DMS114 treated with DMSO at 0.1 percent for 48 hours (cell line): ENCODE data around the gene GPR15LG.
"Not testable (repeated sequence)": the region's sequence is repeated elsewhere in the genome, so short reads cannot be mapped to it uniquely, and the experiment has no call there.

Source experiments
- DNase-seq: peaks from one replicate; lab custom pipeline; 2025; ENCODE audit not compliant: unreplicated experiment; lab: John Stamatoyannopoulos, UW

GPR15LG gene

GRCh38 chr10:84173501-84173929, at the start of gene GPR15LG:
TSS of gene GPR15LG (plus strand) at chr10:84173801. CDS start at chr10:84173852, 51 bp downstream.
- no peak for DNase-seq

GRCh38 chr10:84125910-84126784, 47.5 kb upstream of the GPR15LG start:
- DNase-seq, result not testable (repeated sequence)

DNA sequence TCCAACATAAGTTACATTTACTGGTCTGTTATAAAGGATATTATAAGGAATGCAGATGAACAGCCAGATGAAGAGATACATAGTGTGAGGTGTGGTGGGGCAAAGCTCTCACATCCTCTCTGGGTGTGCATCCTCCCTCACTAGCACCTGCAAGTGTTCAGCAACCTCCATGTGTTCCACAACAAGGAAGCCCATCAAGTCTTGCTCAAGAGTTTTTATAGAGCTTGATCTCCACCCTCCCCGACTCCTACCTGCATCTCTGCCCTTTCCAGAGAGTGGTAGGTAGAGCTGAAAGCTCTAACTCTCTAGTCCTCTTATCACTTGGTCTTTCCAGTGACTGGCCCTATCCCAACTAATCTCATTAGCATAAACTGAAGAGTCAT, 46.8 kb upstream of the GPR15LG start:
- no peak for DNase-seq

DNA sequence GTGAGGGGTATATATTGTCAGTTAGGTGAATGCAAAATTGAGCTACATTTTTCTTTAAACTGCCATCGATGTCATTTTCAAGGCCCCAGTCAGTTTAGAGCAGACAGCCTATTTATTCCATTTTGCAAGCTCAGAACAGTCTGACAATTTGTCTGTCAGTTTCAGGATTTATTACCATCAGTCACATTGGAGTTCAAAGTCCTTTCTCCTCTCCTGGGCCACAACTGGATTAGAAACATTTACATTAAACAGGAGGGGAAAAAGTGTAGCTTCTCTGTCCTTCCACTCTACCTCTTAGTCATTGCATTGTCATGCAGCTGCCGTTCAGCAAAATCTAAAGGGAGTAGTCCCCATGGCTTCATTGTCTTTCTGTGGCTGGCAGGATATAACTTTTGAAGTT, 37.8 kb upstream of the GPR15LG start:
- no peak for DNase-seq

DNA sequence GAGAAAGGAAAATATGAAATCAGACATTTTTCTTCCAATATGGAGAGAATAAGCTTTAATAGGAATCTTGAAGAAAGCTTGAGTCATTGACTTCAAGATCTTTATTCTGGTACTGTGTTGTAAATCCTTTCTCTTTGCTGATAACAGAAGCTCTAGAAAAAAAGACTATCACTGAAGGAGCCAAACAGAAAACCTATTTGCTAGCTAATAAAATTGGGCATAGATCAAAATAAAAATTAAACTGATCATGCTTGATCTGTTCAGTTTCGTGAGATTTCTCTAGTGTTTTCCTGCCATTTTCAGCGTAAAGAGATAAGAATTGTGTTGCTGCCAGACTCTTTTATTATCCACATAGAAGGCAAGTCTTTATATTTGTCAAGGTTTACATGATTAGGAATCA, 35.8 kb upstream of the GPR15LG start:
- no peak for DNase-seq

DNA sequence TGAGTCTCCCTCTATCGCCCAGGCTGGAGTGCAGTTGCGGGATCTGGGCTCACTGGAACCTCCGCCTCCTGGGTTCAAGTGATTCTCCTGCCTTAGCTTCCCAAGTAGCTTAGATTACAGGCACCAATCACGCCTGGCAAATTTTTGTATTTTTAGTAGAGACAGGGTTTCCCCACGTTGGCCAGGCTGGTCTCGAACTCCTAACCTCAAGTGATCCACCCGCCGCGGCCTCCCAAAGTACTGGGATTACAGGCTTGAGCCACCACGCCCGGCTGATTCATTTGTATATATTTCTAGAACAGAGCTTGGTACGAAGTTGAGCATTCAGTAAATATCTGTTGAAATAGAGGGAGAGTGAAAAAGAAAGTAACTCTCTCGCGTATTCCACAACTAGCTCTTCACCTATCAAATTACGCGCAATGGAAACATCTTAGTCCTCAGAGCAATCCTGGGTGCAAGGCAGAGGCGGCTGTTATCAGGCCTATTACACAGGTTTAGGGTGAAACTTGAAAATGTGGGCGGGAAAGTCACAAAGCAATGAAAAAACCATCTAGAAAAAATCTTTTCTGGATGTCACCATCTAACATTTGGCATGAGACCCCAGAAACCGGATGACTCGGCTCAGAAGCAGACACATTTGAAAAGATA, 35.0 kb upstream of the GPR15LG start:
- peak; percentile 45 for DNase-seq

- DNase-seq, result peak; percentile 98
Observed at GRCh38 chr10:84139126-84140035, 34.2 kb upstream of the GPR15LG start, which contains the start of gene GHITM. TSS of gene GHITM (plus strand) at chr10:84139509. CDS start at chr10:84141501, 1,992 bp downstream.

DNA sequence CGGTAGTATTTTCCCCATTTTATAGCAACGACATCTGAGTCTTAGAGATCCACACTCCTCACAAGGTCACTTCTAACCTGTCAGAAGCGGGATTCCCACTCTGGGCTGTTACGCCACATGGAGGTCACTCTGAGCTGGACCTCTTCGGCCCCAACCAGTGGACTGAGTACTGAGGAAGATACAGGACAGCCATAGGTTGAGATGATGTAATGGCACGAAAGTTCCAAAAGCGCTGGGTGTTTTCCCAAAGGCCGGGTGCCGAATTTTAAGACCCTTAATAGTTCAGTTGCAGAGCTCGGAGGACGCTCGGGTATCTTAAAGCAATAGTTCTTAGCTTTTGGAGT, 33.6 kb upstream of the GPR15LG start:
- no peak for DNase-seq

DNA sequence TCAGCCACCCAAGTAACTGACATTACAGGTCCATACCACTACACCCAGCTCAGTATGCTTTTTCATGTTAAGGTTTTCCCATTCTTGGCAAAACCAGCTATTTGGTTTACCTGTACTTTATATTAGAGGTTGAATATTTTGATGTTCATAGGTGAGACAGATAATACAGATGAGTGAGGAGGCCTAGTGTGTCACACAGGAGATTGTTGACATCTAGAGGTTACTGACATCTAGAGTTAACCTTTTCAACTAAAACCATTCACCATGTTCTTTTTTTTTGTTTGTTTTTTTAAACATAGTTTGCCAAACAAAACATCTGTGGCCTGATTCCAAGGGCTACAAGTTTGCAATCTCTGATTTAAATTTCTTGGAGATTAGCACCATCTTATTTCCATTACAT, 26.3 kb upstream of the GPR15LG start:
- no peak for DNase-seq

- DNase-seq, result peak; percentile 37
Observed at GRCh38 chr10:84148006-84148597, 25.5 kb upstream of the GPR15LG start.

DNA sequence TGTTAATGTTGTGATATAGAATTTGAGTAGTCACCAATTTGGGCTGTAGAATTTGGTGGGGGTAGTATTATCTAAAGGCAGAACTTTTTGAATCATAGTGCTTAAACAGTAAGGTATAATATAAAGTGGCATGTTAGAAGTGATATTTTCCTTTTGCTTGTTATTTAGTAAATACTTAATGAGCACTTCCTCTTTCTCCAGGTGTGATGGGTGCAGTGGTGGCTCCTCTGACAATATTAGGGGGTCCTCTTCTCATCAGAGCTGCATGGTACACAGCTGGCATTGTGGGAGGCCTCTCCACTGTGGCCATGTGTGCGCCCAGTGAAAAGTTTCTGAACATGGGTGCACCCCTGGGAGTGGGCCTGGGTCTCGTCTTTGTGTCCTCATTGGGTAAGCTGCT, 23.7 kb upstream of the GPR15LG start:
- DNase-seq, result no peak

DNA sequence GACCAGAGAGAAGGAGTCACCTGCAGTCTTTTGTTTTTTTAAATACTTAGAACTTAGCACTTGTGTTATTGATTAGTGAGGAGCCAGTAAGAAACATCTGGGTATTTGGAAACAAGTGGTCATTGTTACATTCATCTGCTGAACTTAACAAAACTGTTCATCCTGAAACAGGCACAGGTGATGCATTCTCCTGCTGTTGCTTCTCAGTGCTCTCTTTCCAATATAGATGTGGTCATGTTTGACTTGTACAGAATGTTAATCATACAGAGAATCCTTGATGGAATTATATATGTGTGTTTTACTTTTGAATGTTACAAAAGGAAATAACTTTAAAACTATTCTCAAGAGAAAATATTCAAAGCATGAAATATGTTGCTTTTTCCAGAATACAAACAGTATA, 20.8 kb upstream of the GPR15LG start:
- no peak for DNase-seq

DNA sequence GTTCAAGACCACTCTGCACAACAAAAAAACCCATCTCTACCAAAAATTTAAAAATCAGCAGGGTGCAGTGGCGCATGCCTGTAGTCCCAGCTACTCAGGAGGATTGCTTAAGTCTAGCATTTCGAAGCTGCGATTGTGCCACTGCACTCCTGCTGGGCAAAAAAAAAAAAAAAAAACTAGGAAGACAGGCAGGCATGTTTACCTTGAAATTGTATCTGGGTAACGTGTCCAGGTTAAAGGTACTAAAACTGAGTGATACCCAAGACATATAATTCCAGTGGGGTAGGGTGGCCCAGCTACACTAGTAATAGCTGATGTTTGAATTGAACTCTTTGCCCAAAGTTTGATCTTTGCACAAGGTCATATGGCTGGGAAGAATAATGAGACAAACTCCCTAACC, 18.1 kb upstream of the GPR15LG start:
- no peak for DNase-seq

- no peak for DNase-seq
Observed at GRCh38 chr10:84156009-84156408, 17.6 kb upstream of the GPR15LG start.

GRCh38 chr10:84156768-84157167, 16.8 kb upstream of the GPR15LG start:
- no peak for DNase-seq

DNA sequence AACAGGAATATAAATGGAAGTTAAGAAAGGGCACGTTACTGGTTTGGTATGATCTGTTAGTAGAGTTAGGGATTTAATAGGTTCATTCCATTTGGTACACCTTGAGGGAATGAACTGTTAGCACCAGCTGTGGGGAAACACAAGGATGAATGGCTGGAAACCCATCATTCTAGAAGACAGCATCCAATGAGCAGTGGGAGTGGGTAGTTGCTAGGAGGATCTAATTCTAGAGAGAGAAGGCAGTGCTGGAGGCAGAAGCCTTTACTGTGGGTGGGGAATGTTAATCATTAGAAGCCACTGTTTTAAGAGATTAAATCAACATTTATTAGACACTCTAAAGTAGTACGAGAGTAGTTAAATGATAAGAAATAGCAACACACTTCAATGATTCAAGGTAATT, 15.5 kb upstream of the GPR15LG start:
- DNase-seq, result no peak

- DNase-seq, result no peak
Observed at GRCh38 chr10:84158550-84158949, 15.1 kb upstream of the GPR15LG start.

DNA sequence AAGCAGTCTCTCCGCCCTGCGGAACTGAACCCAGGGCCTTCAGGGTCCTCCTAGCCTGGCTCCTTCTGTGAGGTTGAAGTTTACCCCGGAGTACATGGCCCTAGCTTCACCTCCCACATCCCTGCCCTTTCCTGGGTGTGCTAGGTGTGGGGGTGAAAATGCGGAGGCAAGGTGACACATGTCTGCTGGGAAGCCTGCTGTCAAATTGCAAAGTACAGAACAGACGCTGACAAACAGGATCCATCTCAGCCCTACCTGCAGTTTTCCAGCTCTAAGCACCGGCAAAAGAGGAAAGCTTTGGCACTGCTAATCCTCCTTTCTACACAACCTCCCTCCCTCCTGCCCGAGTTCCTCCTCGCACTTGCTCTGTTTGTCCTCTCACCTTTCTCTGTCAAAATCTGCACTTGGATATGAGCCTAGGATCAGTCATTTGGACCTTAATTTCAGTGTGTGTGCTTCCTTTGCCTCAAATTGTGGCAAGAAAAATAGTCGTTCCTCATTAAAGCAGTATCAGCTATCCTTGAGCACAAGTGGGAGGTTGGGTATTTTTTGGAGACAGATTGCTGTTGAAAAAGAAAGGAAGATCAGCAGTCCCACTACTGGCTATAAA, 14.4 kb upstream of the GPR15LG start:
- DNase-seq, result no peak

- DNase-seq, result no peak
Observed at GRCh38 chr10:84160663-84161362, 12.8 kb upstream of the GPR15LG start.

DNA sequence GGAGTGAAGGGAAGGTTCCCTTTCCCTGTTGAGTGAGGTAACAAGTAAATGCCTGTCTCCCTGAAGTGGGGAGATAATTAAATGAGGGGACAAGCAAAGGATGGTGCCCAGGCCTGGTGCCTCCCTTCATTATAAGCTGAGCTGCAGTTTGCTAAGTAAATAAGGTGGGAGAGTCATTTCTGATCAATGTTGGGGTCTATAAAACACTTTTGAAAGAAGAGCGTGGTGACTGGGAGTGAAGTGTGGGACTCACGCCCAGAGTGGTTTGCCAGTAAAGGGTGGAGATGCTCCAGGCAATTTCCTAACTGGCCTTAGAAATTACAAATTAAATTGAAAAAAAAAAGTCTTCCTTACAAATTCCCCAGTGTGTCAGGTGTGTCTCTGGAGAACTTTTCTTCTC, 9.6 kb upstream of the GPR15LG start:
- no peak for DNase-seq
